SK-N-MC (cell line): ENCODE data around the gene HEPN1.

ENCODE experiments used
- DNase-seq: peaks from one replicate; pipeline ENCODE4 v3.0.0-alpha.2; 2011; ENCODE audit warnings: low read depth, low spot score
- H3K27ac ChIP-seq: fragments of 200-600 bp; sonication (generic); 2 replicates; pipeline ENCODE4 v1.5.1; 2016; ENCODE audit warnings: mixed run types
- H3K36me3 ChIP-seq: fragments of 200-600 bp; sonication (generic); 2 replicates; pipeline ENCODE4 v1.6.1; 2017; ENCODE audit warnings: antibody characterized with exemption, low read length, mixed read lengths; ENCODE audit not compliant: insufficient read depth
- H3K4me3 ChIP-seq: fragments of 200-600 bp; sonication (generic); 2 replicates; pipeline ENCODE4 v1.5.1; 2016
- H3K9ac ChIP-seq: fragments of 200-600 bp; sonication (generic); 2 replicates; pipeline ENCODE4 v1.8.0; 2017; ENCODE audit warnings: mixed run types, mixed read lengths; ENCODE audit not compliant: insufficient read length
- H3K9me3 ChIP-seq: fragments of 200-600 bp; sonication (generic); 2 replicates; pipeline ENCODE4 v1.6.1; 2017; ENCODE audit warnings: low read depth, mild to moderate bottlenecking, antibody characterized with exemption, low read length, moderate library complexity, mixed read lengths
- EZH2 ChIP-seq: fragments of 200-600 bp; sonication (generic); IDR thresholded peaks from one replicate; pipeline ENCODE4 v1.6.1; 2017; ENCODE audit warnings: antibody characterized with exemption
- FOXP2 ChIP-seq: optimal IDR thresholded peaks from 2 replicates; pipeline ENCODE3; 2011; ENCODE audit warnings: mild to moderate bottlenecking, moderate library complexity; ENCODE audit not compliant: insufficient read depth; ENCODE audit errors: extremely low read length, control extremely low read depth
- POLR2AphosphoS5 ChIP-seq: IDR thresholded peaks from 2 replicates; pipeline ENCODE4 v1.6.1; 2012; ENCODE audit warnings: mild to moderate bottlenecking, low read depth, low read length, borderline replicate concordance

Gene HEPN1

DNA sequence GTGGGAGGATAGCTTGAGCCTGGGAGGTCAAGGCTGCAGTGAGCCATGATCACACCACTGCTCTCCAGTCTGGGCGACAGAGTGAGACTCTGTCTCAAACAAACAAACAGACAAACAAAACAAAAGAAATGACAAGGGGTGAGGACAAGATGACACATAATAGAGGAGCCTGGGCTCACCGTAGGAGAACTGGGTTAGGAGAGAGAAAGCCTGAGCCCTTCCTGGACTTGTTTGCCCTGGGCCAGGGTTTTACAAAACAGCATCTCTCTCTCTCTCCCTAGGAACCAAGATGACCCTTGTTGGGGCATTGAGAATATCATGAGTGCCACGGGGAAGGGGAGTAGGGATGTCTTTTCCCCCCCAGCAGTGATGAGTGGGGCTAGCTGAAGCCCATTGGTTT, 38.1 kb upstream of the HEPN1 start:
- no peak overlapping the region for H3K4me3 ChIP-seq
- TF ChIP-seq POLR2AphosphoS5 (no peak), FOXP2 (no peak), EZH2 (no peak)
- no peak for DNase-seq
- no peaks in the 10 kb centered on the region for H3K9me3 ChIP-seq
- H3K9ac ChIP-seq: no peak overlapping the region
- H3K36me3 ChIP-seq: no peaks in the 10 kb centered on the region
- H3K27ac ChIP-seq: no peak overlapping the region

DNA sequence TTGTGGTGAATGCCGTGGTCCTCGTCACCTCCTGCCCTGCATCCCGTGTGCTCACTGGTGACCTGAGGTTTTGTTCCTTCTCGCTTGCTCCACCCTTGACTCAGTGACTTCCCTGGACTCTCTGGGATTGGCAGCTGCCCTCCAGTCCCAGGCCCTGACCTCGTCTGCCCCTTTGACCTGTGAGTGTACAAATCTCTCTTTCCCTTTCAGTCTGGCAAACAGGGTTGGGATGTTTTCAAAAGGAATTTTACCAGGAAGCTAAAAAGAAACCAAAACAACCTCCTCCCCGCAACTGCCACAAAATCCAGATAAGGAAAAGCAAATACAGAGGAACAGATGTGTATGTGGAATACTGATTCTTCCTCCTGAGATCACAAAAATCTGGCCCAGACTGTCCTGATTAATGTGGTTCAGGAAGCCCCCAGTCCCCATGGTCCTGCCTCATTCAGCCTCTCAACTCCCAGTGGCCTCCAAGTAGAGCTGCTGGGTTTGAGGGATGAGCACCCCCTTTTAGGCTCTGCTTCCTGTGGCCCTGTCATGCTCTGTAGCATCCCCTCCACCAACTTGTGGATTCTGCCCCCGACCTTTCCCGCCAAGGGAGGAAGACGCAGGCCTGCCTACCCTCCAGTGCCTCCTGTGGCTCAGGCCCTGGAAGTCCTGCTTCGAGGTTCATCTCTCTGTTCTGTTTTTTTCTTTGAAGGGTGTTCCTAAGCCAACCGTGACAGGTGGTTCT, 36.5 kb upstream of the HEPN1 start:
- Histone ChIP-seq H3K36me3 (no peaks in the 10 kb centered on the region), H3K4me3 (no peak overlapping the region), H3K9me3 (no peaks in the 10 kb centered on the region), H3K27ac (no peak overlapping the region), H3K9ac (no peak overlapping the region)
- TF ChIP-seq POLR2AphosphoS5: no peak
- no peak for TF ChIP-seq FOXP2
- no peak for TF ChIP-seq EZH2
- no peak for DNase-seq

DNA sequence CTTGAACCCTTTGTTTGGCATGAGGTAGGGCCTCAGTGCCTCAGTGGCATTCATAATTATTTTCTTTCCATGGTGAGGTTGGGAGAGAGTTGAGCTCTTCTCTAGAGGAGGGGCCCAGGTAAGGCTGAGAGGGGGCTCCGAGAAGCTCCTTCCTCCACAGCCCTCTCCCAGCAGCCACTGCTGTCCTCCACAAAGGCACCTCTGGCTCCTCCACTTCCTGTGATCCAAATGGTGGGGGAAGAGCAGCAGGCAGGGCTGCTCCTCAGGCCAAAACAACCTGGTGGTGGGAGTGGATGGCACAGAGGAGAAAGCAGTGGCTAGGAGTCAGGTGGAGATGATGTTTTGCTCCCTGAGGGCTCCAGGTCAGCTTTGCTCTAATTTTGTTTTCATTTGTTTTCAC, 34.7 kb upstream of the HEPN1 start:
- no peak for TF ChIP-seq FOXP2
- no peak for TF ChIP-seq EZH2
- no peak for TF ChIP-seq POLR2AphosphoS5
- DNase-seq: no peak
- Histone ChIP-seq H3K9me3 (no peaks in the 10 kb centered on the region), H3K36me3 (no peaks in the 10 kb centered on the region), H3K9ac (no peak overlapping the region), H3K27ac (no peak overlapping the region), H3K4me3 (no peak overlapping the region)

DNA sequence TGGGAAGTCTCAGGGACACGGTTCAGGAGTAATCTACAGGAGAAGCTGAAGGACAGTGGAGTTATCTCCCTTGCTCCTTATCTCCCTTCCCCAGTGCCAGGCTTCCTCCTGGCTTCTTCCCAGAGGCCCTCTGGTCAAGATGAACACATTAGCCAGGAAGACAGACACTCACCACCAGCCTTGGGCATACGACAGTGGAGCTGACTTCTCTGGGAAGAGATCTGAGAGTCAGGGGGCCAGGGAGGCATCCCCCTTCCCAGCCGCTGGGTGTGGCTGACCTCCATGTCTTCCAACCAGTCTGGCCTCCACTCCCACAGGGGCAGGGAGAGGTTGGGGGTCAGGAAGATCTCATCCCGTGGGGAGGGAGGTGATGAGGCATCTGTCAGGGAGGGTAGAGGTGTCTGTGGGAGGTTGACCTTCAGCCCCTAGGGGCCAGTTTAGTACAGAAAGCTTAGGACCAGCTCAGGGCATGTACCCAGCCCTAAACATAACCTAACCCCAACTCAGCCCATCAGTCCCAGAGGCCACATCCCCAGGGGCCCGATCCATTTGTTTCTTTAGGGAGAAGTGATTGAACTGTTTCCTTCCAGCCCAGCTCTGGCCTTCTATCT, 34.1 kb upstream of the HEPN1 start:
- H3K4me3 ChIP-seq: no peak overlapping the region
- TF ChIP-seq EZH2 (no peak), POLR2AphosphoS5 (no peak), FOXP2 (no peak)
- H3K27ac ChIP-seq: no peak overlapping the region
- H3K36me3 ChIP-seq: no peaks in the 10 kb centered on the region
- H3K9me3 ChIP-seq: no peaks in the 10 kb centered on the region
- no peak overlapping the region for H3K9ac ChIP-seq
- no peak for DNase-seq

DNA sequence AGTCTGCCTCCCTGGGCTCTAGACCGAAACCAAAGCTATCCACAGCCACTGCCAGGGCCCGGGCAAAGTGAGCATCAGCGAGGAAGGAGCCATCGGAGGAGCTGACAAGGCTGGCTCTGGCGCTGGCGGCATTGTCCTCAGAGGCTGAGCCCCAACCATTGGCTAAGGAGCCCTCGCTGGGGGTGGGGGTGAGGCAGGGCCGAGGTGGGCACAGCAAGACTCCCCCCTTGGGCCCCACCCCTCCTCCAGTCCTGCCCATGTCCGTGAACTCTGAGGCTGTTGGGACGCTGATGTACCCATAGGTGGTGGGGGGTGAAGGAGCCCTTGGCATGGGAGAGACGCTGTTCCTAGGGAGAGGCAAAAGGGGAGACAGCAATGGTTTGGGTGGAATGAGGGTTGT, 32.6 kb upstream of the HEPN1 start:
- DNase-seq: no peak
- Histone ChIP-seq H3K36me3 (no peaks in the 10 kb centered on the region), H3K9me3 (no peaks in the 10 kb centered on the region), H3K4me3 (no peak overlapping the region), H3K27ac (no peak overlapping the region), H3K9ac (no peak overlapping the region)
- TF ChIP-seq EZH2: no peak
- no peak for TF ChIP-seq POLR2AphosphoS5
- TF ChIP-seq FOXP2: no peak

DNA sequence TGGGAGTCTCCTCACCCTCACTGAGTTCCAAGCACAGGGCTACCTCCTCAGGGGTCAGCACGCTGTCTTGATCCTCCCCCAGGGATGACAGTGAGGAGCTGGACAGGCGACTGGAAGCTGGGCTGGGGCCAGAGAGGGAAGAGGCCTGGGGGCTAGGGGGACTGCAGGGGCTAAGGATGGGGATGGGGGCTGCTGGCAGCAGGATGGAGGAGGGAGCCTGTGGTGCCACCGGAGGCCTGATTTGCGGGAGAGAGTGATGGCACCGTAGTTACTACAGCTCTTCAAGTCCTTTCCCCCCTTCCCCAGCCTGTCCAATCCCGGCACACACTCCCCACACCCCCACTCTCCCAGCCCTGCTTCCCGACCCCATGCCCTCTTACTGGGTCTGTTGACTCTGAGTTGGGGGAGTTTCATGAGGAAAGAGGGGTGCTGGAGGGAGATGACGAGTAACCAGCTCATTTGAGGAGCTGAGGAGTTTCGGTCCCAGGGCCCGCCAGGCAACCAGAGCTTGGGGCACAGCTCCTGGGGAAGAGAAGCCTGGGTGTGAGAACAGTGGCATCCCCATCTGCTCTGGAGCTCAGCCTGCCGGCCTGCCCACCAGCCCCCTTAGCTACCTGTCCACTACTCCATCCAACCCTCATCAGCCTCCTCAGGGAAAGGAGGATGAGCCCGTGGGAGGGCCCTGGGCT, 31.9 kb upstream of the HEPN1 start:
- H3K9me3 ChIP-seq: no peaks in the 10 kb centered on the region
- H3K4me3 ChIP-seq: no peak overlapping the region
- H3K9ac ChIP-seq: no peak overlapping the region
- no peak overlapping the region for H3K27ac ChIP-seq
- H3K36me3 ChIP-seq: no peaks in the 10 kb centered on the region
- no peak for DNase-seq
- no peak for TF ChIP-seq POLR2AphosphoS5
- TF ChIP-seq FOXP2: no peak
- no peak for TF ChIP-seq EZH2

DNA sequence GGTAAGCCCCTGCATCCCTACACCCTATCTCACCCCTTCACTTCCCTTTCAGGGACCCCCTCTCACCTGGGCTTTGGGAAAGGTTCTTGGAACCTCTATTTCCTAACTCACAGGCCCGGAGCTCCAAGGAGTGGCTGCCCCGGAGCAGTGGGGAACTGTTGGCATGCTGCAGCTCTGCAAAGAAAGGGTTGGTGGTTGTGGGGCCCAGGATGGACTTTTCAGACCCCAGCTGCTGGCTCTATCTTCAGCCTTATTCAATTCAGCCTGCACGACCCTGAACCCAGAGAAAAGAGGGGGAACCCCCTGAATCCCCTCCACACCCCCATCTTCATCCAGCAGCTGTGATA, 31.4 kb upstream of the HEPN1 start:
- no peak for DNase-seq
- Histone ChIP-seq H3K4me3 (no peak overlapping the region), H3K27ac (no peak overlapping the region), H3K36me3 (no peaks in the 10 kb centered on the region), H3K9ac (no peak overlapping the region), H3K9me3 (no peaks in the 10 kb centered on the region)
- TF ChIP-seq FOXP2 (no peak), POLR2AphosphoS5 (no peak), EZH2 (no peak)

DNA sequence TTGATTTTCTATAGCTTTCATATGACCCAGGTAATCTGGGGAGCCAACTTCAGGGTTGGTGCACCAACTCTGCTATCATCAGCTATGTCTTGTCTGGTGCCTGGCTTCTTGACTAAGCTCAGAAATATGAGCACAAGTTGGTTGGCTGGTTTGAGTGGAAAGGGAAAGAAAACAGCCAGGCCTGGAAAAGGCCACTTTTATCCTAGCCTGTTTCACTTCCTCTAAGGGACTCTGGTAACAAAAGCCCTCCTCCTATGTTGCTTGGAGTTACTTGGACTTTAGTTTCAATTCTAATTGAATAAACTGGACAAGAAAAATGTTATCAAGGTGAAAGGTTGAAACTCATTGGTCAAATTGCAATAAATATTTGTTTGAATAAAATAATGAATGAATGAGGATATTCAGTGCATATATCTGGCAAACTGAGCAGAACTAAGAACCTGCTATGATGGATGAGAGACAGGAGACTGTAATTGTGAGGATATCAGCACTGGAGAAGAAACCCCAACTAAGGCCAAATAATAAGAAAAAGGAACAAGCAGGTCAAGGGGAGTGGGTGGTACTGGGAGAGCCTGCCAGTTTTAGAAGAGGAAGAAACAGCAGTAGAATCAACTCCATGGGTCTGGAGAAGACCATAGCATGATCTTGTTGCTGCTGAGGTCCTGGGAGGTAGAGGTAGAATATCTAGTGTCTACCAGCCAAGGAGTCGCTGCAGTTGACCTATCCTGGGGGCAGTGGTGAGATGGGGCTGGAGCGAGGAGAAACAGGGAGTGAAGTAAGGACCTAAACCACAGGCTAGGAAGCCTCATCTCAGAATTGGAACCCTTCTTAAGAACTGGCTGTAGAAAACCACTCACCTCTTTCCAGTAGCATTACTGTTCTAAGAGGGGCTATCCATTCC, 29.6 kb upstream of the HEPN1 start:
- no peaks in the 10 kb centered on the region for H3K9me3 ChIP-seq
- DNase-seq: no peak
- H3K27ac ChIP-seq: no peak overlapping the region
- H3K4me3 ChIP-seq: no peak overlapping the region
- H3K9ac ChIP-seq: no peak overlapping the region
- H3K36me3 ChIP-seq: no peaks in the 10 kb centered on the region
- TF ChIP-seq EZH2 (no peak), POLR2AphosphoS5 (no peak), FOXP2 (no peak)

DNA sequence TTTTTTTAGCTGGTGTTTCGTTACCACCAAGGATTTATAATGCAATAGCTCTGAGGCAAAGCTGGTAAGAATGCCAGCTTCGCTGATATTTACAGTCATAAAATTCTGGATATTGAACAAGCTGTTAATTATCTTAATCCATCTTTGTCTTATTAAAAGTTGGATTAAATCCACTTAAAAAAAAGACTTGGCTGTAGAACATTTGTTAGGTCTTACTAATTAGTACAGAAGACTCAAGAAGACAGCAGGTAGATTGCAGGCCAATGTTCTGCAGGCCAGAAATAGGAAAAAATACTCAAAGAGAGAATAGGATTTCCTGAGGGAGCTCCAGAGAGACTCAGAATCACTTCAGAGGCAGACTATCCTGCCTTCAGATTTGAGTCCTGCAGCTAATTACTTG, 28.9 kb upstream of the HEPN1 start:
- TF ChIP-seq EZH2 (no peak), POLR2AphosphoS5 (no peak), FOXP2 (no peak)
- Histone ChIP-seq H3K9ac (no peak overlapping the region), H3K27ac (no peak overlapping the region), H3K4me3 (no peak overlapping the region), H3K9me3 (no peaks in the 10 kb centered on the region), H3K36me3 (no peaks in the 10 kb centered on the region)
- no peak for DNase-seq
